SK-N-MC (cell line): ENCODE measurements around the gene ANKRD22.

Experiments used
- EZH2 ChIP-seq: fragments of 200-600 bp; sonication (generic); IDR thresholded peaks from one replicate; pipeline ENCODE4 v1.6.1; 2017; ENCODE audit warnings: antibody characterized with exemption
- POLR2AphosphoS5 ChIP-seq: IDR thresholded peaks from 2 replicates; pipeline ENCODE4 v1.6.1; 2012; ENCODE audit warnings: mild to moderate bottlenecking, low read depth, low read length, borderline replicate concordance

DNA sequence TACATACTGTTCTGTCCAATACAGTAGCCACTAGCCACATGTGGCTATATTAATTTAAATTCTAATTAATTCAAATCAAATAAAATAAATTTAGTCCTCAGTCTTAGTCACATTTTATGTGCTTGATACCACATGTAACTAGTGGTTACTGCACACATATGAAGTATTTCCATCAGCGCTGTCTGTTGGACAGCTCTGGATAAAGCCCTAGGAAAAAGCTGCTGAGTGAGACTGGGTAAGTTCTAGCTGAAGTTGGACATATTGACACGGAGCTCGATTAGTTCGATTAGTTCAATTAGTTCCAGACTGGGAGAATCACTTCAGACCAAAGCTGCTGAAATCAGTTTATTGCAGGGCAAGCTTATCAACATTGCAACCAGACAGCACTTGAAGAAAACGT, 64.2 kb downstream of the ANKRD22 start:
- TF ChIP-seq POLR2AphosphoS5: no peak
- TF ChIP-seq EZH2: no peak
